H4 (cell line): Measurements from ENCODE around the gene BBS9. TPM values are rescaled to one million over a fixed set of nuclear protein-coding genes. Genes with fewer than 3 reads are reported as not detected.
A peak's percentile ranks its signal among the peaks of the same experiment; 100 is the strongest.
"Not testable (repeated sequence)": the region's sequence is repeated elsewhere in the genome, so short reads cannot be mapped to it uniquely, and the experiment has no call there.

Experiments
- DNase-seq: peaks from one replicate; pipeline ENCODE4 v3.0.0-alpha.2; 2015; ENCODE audit warnings: low spot score
- total RNA-seq: library from RNA; depleted of rRNA; stranded (reverse); fragments of >200 nt; shearing (Covaris generic); gene quantifications from 2 replicates; pipeline ENCODE4 v1.2.3, GENCODE V29; 2014

Gene BBS9
- total RNA-seq, 1 experiment from 2014 or later: 14.7 TPM

- DNase-seq: peak; percentile 69
These were observed 65.9 kb downstream of the BBS9 start for GRCh38 chr7:33195264-33195663.

DNA sequence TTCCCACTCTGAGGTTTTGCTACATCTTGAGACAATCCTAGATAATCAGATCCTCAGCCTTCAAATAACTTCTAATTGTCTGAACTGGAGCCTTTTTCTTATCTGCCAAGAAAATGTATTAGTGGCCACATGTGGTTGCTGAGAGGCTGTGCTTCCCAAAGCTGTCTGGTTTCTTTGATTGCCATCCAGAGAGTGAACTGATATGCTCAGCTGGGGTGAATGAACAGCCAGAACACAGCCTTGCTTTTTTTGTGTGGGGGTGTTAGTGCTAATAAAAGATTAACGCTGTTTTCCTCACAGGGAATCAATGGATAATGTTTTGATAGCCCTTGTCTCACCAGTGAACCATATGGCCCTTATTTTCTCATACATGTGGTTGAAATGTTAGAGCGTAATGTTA is 66.9 kb downstream of the BBS9 start:
- DNase-seq: no peak

GRCh38 chr7:33200282-33200681 is 70.9 kb downstream of the BBS9 start:
- DNase-seq: no peak

DNA sequence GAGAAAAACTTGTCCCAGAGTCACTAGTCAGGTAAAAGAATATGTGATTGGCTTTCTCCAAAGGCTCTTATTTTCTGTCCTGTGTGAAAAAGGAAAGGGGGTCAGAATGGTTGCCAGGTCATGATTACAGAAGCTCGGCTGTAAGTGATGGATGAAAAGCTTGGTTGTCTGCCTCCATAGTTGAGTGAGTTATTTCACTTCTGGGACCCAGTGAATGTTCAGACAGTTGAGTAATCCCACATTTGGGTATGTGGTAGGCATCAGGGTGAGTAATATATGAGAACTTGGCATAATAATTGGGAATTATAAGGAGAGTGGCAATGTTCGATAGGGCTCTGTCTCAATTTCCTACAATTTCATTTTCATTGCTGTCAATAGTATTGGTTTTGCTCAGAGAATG is 72.5 kb downstream of the BBS9 start:
- DNase-seq: no peak

DNA sequence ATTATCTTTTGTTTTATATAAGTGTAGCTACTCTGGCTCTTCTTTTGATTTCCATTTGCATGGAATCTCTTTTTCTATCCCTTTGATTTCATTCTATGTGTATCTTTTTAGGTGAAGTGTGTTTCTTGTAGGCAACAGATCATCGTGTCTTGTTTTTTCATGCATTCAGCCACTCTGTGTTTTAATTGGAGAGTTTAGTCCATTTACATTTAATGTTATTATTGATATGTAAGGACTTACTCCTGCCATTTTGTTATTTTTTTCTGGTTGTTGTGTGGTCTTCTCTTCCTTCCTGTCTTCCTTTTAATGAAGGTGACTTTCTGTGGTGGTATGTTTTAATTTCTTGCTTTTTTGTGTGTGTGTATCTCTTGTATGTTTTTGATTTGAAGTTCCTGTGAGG is 81.6 kb downstream of the BBS9 start:
- no peak for DNase-seq

GRCh38 chr7:33212144-33212543 is 82.8 kb downstream of the BBS9 start:
- no peak for DNase-seq

DNA sequence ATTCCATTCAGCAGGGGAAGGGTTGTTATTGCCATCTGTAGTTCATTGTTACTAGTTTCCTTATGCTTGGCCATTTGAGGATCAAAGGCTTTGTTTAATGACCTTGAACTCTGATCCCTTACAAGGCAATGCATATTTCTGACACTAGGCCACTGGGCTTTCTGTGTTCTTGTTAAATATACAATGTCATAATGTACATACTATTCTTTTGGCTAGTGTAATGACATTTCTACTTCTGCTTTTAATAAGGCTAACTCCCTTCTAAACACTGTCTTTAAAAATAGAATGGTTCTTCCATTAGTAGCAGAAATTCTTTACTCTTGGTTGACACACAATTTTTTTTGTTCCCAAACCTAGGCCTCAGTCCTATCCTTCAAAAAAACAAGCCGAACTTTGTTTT is 86.6 kb downstream of the BBS9 start:
- DNase-seq: no peak

GRCh38 chr7:33217595-33217994 is 88.2 kb downstream of the BBS9 start:
- no peak for DNase-seq

GRCh38 chr7:33218841-33219535 is 89.6 kb downstream of the BBS9 start:
- not testable (repeated sequence) for DNase-seq

GRCh38 chr7:33220231-33220630 is 90.9 kb downstream of the BBS9 start:
- DNase-seq: no peak

DNA sequence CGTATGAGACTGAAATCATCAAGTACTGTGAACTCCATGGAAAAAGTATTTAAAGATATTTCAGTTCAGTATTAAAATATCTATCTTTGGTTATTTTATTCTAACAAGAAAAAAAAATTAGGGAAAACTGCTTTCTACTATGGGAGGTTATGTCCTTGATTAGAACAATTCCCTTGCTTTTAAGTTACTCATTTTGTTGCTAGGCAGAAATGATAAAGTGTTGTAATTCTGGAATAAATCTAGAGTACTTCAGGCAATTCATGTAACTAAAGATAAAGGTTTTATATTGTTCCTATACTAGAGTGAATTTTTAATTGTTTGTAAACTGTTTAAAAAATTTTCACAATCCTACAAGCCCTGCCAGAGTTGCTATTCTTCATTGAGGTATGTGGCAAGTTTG is 92.0 kb downstream of the BBS9 start:
- no peak for DNase-seq

GRCh38 chr7:33232632-33233145 is 103.3 kb downstream of the BBS9 start:
- DNase-seq: no peak

- DNase-seq: no peak
These were observed 104.3 kb downstream of the BBS9 start for GRCh38 chr7:33233659-33234058.

DNA sequence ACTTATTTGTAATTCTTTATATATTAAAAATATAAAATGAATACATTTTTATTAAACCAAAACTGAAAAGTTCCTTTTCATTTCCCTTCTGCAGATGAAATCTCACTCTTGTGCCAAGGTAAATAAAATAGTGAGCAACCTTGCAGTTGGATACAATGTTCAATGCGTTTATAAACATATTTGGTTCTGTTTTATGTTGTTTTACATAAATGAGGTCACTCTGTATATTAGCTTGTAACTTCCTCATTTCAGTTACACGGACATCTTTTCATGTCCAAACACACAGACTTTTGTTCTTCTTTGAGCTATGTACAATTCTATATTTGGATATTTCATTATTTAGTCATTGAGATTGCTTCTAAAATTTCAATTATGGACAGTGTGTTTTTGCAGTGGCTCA is 107.7 kb downstream of the BBS9 start:
- no peak for DNase-seq

- peak; percentile 69 for DNase-seq
These were observed 114.0 kb downstream of the BBS9 start for GRCh38 chr7:33243319-33243881.

DNA sequence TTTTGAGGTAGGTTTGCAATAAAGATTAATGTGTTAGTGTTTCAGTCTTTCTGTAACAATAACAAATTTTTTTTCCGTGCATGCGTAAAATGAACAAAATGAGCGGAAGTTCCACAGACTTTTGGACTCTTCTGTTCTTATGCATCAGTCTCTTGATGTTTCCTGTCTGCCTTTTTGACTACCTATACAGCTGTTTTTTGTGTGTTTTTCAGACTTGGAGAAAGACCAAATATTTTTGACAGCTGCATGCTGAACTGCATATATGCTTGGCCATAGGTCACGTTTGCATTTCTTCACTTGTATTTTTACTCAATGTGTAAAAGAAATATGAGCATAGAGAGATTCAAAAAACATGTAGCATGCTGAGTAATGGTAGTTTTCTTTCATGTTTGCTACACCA is 119.3 kb downstream of the BBS9 start:
- no peak for DNase-seq

GRCh38 chr7:33250421-33250871 is 121.1 kb downstream of the BBS9 start:
- DNase-seq: no peak

DNA sequence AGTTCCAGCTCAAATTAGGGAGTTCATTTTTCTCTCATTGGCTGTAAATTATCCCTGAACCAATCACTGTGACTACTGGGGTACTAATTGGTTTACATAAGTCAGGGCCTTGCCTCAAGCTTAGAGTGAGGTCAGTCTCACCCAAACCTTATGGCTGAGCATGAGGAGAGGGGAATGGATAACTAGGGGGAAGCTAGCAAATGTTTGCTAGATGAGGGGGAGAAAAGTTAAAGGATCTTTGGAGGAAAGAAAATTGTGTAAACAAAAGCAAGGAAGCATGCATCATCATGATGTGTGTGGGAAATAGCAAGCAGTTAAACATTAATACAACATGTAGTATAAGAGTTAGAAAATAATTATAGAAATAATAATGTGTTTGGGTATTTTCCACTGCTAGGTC is 121.9 kb downstream of the BBS9 start:
- no peak for DNase-seq

DNA sequence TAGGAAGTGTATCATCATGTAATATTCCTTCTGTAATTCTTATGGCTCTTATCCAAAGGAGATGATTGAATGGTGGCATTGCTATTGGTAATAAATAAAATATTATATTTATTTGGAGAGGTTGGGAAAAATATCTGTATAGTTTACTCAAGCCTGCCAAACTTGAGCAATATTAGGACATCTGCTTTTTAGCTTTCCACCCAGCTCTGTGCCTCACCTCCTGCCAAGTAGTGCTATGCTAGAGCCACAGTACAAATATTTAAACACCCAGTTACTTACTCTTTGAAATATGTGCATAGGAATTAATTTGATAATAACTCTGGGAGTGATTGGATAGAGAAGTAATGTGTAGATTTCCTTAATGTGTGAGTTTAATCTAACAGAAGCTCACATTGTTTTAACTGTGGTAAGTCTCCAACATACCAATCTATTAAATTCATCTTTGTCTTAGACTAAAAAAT is 129.2 kb downstream of the BBS9 start:
- no peak for DNase-seq

DNA sequence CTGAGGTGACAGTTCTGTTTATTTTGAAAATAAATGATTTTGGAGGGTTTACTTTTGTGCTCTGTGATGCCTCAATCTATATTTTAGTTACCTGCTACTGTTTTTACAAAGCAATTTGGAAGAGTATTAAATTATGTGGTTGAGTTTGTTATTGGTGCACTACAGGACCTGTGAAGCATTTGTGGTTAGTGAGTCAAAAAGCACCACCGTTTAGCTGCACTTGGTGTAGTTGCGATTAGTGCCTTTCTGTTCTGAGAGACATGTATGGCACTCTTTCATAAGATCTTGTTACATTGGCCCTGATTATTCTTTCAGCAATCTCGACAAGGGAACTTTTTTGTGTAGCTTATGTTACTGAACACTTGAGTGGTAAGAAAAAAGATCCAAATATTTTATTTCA is 132.2 kb downstream of the BBS9 start:
- peak; percentile 51 for DNase-seq

DNA sequence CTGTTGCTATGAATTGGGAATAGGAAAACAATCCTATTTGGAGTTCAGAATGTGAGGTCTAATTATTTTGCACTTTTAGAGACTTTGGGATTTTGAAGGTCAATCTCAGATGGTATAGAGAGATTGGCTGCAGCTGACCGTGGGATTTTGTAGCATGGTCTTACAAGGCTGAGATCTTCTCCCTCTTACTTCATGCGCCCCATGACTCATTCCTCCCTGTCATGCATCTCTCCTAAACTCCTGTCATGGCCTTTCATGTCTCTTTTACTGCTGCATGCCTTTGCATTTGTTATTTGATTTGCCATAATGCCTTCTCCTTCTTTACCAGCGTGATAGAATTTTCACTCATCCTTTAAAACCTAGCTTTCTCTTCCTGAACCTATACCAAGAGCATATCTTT is 133.1 kb downstream of the BBS9 start:
- DNase-seq: no peak

GRCh38 chr7:33271839-33272371 is 142.5 kb downstream of the BBS9 start:
- not testable (repeated sequence) for DNase-seq

- DNase-seq: no peak
These were observed 144.0 kb downstream of the BBS9 start for GRCh38 chr7:33273356-33273755.
